IMR-90 (cell line): ENCODE results near the gene OR1C1. TPM values are rescaled to one million over a fixed set of nuclear protein-coding genes. Genes with fewer than 3 reads are reported as not detected.

Source experiments
- ATAC-seq: fragments of 200-7000 bp; cut with Tn5 transposase; 2 replicates; pipeline ENCODE4 v1.9.1; 2020; ENCODE audit warnings: low read depth, mild to moderate bottlenecking, moderate library complexity
- BruUV-seq: library from RNA; stranded (reverse); fragments of 400-500 nt; replicated peaks from 2 replicates; lab custom pipeline; 2021; lab: Mats Ljungman, UMichigan
- CTCF ChIA-PET: fragments of 300-600 bp; formaldehyde crosslinking; extraction: SDS; loops from one replicate; lab custom pipeline; 2021; ENCODE audit warnings: antibody characterized with exemption; lab: Yijun Ruan, JAX
- POLR2A ChIA-PET: fragments of 300-600 bp; sonication (Branson Sonifier 250); formaldehyde crosslinking; loops from one replicate; lab custom pipeline; 2022; ENCODE audit warnings: antibody characterized with exemption; ENCODE audit not compliant: unreplicated experiment; lab: Charles Lee
- DNase-seq: peaks from one replicate; pipeline ENCODE4 v3.0.0; 2013
- H2AFZ ChIP-seq: replicated peaks from 2 replicates; pipeline ENCODE3; 2013; ENCODE audit warnings: low read length, mild to moderate bottlenecking; ENCODE audit not compliant: poor library complexity
- H2AK5ac ChIP-seq: 2 replicates; pipeline ENCODE4 v1.6.1; 2013; ENCODE audit warnings: low read depth, low read length, inconsistent platforms
- H2AK9ac ChIP-seq: replicated peaks from 2 replicates; pipeline ENCODE3; 2013; ENCODE audit warnings: mild to moderate bottlenecking, low read depth, low read length, moderate library complexity; ENCODE audit not compliant: poor library complexity
- H2BK120ac ChIP-seq: 2 replicates; pipeline ENCODE4 v1.6.1; 2013; ENCODE audit warnings: low read depth, low read length, inconsistent platforms
- H2BK15ac ChIP-seq: 3 replicates; pipeline ENCODE4 v1.6.1; 2013; ENCODE audit warnings: low read depth, low read length, inconsistent platforms
- H2BK20ac ChIP-seq: 2 replicates; pipeline ENCODE4 v1.6.1; 2013; ENCODE audit warnings: low read depth, mild to moderate bottlenecking, inconsistent platforms, low read length, moderate library complexity
- H2BK5ac ChIP-seq: 2 replicates; pipeline ENCODE4 v1.6.1; 2013; ENCODE audit warnings: mild to moderate bottlenecking, low read depth, low read length, inconsistent platforms; ENCODE audit not compliant: poor library complexity, severe bottlenecking
- H3K14ac ChIP-seq: replicated peaks from 2 replicates; pipeline ENCODE4 v1.6.1; 2013; ENCODE audit warnings: low read depth, low read length, inconsistent platforms
- H3K18ac ChIP-seq: 2 replicates; pipeline ENCODE4 v1.6.1; 2013; ENCODE audit warnings: low read depth, low read length, control low read depth
- H3K23ac ChIP-seq: 2 replicates; pipeline ENCODE4 v1.6.1; 2013; ENCODE audit warnings: low read depth, low read length, inconsistent platforms
- H3K27ac ChIP-seq: 2 replicates; pipeline ENCODE4 v1.5.1; 2013; ENCODE audit warnings: mild to moderate bottlenecking, control low read depth, low read length; ENCODE audit not compliant: insufficient read depth
- H3K27me3 ChIP-seq: 2 replicates; pipeline ENCODE4 v1.6.1; 2013; ENCODE audit warnings: low read length; ENCODE audit not compliant: control insufficient read depth, insufficient read depth
- H3K36me3 ChIP-seq: 2 replicates; pipeline ENCODE4 v1.6.1; 2013; ENCODE audit warnings: low read length, mixed read lengths; ENCODE audit not compliant: control insufficient read depth, insufficient read depth
- H3K4ac ChIP-seq: 2 replicates; pipeline ENCODE4 v1.6.1; 2013; ENCODE audit warnings: low read depth, low read length, inconsistent platforms
- H3K4me1 ChIP-seq: 2 replicates; pipeline ENCODE4 v1.6.1; 2013; ENCODE audit warnings: low read length, mixed read lengths; ENCODE audit not compliant: control insufficient read depth, insufficient read depth
- H3K4me2 ChIP-seq: 2 replicates; pipeline ENCODE4 v1.6.1; 2013; ENCODE audit warnings: low read depth, mild to moderate bottlenecking, control low read depth, low read length, moderate library complexity
- H3K4me3 ChIP-seq: 2 replicates; pipeline ENCODE4 v1.5.1; 2013; ENCODE audit warnings: low read depth, mild to moderate bottlenecking, control low read depth, low read length, moderate library complexity; ENCODE audit not compliant: insufficient read depth
- H3K56ac ChIP-seq: 2 replicates; pipeline ENCODE4 v1.6.1; 2013; ENCODE audit warnings: low read length, inconsistent platforms; ENCODE audit not compliant: insufficient read depth; ENCODE audit errors: extremely low read depth
- H3K79me1 ChIP-seq, 2 experiments: 2 replicates each; pipeline ENCODE4 v1.6.1; 2013; ENCODE audit warnings: low read length in 2 of 2, inconsistent platforms in 1 of 2, low read depth in 1 of 2
- H3K9ac ChIP-seq: 2 replicates; pipeline ENCODE4 v1.6.1; 2013; ENCODE audit warnings: low read depth, low read length, control low read depth
- H3K9me1 ChIP-seq: 2 replicates; pipeline ENCODE4 v1.6.1; 2013; ENCODE audit warnings: low read length, inconsistent platforms; ENCODE audit not compliant: insufficient read depth
- H3K9me3 ChIP-seq: 2 replicates; pipeline ENCODE4 v1.6.1; 2013; ENCODE audit warnings: low read length; ENCODE audit not compliant: control insufficient read depth, insufficient read depth
- H4K20me1 ChIP-seq: 2 replicates; pipeline ENCODE4 v1.6.1; 2013; ENCODE audit warnings: low read length, inconsistent platforms; ENCODE audit not compliant: insufficient read depth
- H4K5ac ChIP-seq: 2 replicates; pipeline ENCODE4 v1.6.1; 2013; ENCODE audit warnings: mild to moderate bottlenecking, low read depth, low read length, control low read depth
- H4K8ac ChIP-seq, 2 experiments: 2 replicates each; pipeline ENCODE4 v1.6.1; 2013; ENCODE audit warnings: low read depth in 2 of 2, low read length in 2 of 2, control low read depth in 1 of 2, inconsistent platforms in 1 of 2
- H4K91ac ChIP-seq: 2 replicates; pipeline ENCODE4 v1.6.1; 2013; ENCODE audit warnings: low read depth, low read length, inconsistent platforms; ENCODE audit not compliant: insufficient read depth
- BHLHE40 ChIP-seq: fragments of 150-350 bp; IDR thresholded peaks from 2 replicates; pipeline ENCODE4 v1.6.1; 2016; ENCODE audit warnings: mild to moderate bottlenecking, low read depth, low read length
- CTCF ChIP-seq: conservative IDR thresholded peaks from 2 replicates; pipeline ENCODE4 v1.5.1; 2012; ENCODE audit warnings: mild to moderate bottlenecking, low read depth, low read length, improper control_type of control experiment
- MXI1 ChIP-seq: IDR thresholded peaks from 2 replicates; pipeline ENCODE4 v1.6.1; 2012; ENCODE audit warnings: low read depth, mild to moderate bottlenecking, low read length, moderate library complexity, borderline replicate concordance
- NFE2L2 ChIP-seq: fragments of 150-350 bp; IDR thresholded peaks from 2 replicates; pipeline ENCODE4 v1.6.1; 2016; ENCODE audit warnings: low read depth, mild to moderate bottlenecking, low read length
- POLR2A ChIP-seq: IDR thresholded peaks from 2 replicates; pipeline ENCODE4 v1.6.1; 2012; ENCODE audit warnings: mild to moderate bottlenecking, low read depth, low read length
- RAD21 ChIP-seq: IDR thresholded peaks from 2 replicates; pipeline ENCODE4 v1.6.1; 2012; ENCODE audit warnings: low read length, improper control_type of control experiment
- SMC3 ChIP-seq: fragments of 150-350 bp; IDR thresholded peaks from 2 replicates; pipeline ENCODE4 v1.6.1; 2016; ENCODE audit warnings: low read depth, mild to moderate bottlenecking, antibody characterized with exemption, low read length, moderate library complexity
- WGBS, 2 experiments: methylation state at CpG; one replicate each; pipeline versions ENCODE4 v1.1.5 to v1.1.7; 2013; ENCODE audit warnings: missing lambda C conversion rate in 2 of 2; ENCODE audit not compliant: insufficient read length in 1 of 2; ENCODE audit errors: extremely low coverage in 2 of 2; 5-methylcytosine and 5-hydroxymethylcytosine counted together
- dilution Hi-C: fragments of 300-500 bp; cut with HindIII; formaldehyde crosslinking; loops from one replicate; pipeline ENCODE4 v1.14.3; 2018; ENCODE audit warnings: low sequenced_read_pairs; ENCODE audit not compliant: unreplicated experiment
- in situ Hi-C: fragments of 300-500 bp; cut with MboI; formaldehyde crosslinking; loops from 3 replicates; pipeline ENCODE4 v1.14.3; 2019; ENCODE audit warnings: low sequenced_read_pairs, inconsistent platforms, mixed read lengths
- intact Hi-C: fragments of 100-400 bp; cut with micrococcal nuclease; formaldehyde crosslinking; loops from 2 replicates; pipeline ENCODE4 v1.10.0; 2022
- polyA plus RNA-seq, 3 experiments: library from polyadenylated mRNA; depleted of rRNA; stranded (reverse); fragments of >200 nt; gene quantifications; 2 replicates each; pipeline ENCODE4 v1.2.3, GENCODE V29; 2012; ENCODE audit warnings: low replicate concordance in 1 of 3
- total RNA-seq: library from RNA; depleted of rRNA; stranded (reverse); fragments of >200 nt; gene quantifications from 2 replicates; pipeline ENCODE4 v1.2.3, GENCODE V29; 2012

The OR1C1 gene
- total and polyA plus RNA-seq, 2 of the 4 experiments (the other 2 are of a cell fraction): not detected

GRCh38 chr1:247748041-247748440 is 12.3 kb downstream of the OR1C1 start, which contains the start of gene OR14A2:
Gene OR14A2, minus strand, starts transcription at chr1:247748141.
- ATAC-seq (no peak), DNase-seq (no peak)
- H3K4ac ChIP-seq: no peak within 1 kb of the TSS
- H3K9ac ChIP-seq: no peak within 1 kb of the TSS
- no peaks in the 10 kb centered on the region for H3K79me1 ChIP-seq
- H3K27ac ChIP-seq: no peak within 1 kb of the TSS
- no peaks in the 10 kb centered on the region for H3K9me1 ChIP-seq
- H2AK9ac ChIP-seq: no peak within 1 kb of the TSS
- ChIA-PET POLR2A (no interaction called here), CTCF (no interaction called here)
- H2AFZ ChIP-seq: no peak within 1 kb of the TSS
- no TSS peak for BruUV-seq
- no peak within 1 kb of the TSS for H3K4me3 ChIP-seq
- peaks cover 15% of the 10 kb centered on the region for H3K9me3 ChIP-seq
- intact Hi-C loops: no loop called here
- no peak within 1 kb of the TSS for H2BK15ac ChIP-seq
- H4K91ac ChIP-seq: no peak within 1 kb of the TSS
- H3K23ac ChIP-seq: no peak within 1 kb of the TSS
- peak within 1 kb of the TSS; percentile 59; the same call in 1 of the 2 replicates for H3K18ac ChIP-seq
- in situ Hi-C loops: no loop called here
- H3K56ac ChIP-seq: no peak within 1 kb of the TSS
- no peaks in the 10 kb centered on the region for H4K20me1 ChIP-seq
- no peaks in the 10 kb centered on the region for H3K27me3 ChIP-seq
- TF ChIP-seq POLR2A (no peak), CTCF (no peak), RAD21 (no peak), NFE2L2 (no peak), MXI1 (no peak), BHLHE40 (no peak), SMC3 (no peak)
- H2BK5ac ChIP-seq: peak within 1 kb of the TSS; percentile 82
- no peak within 1 kb of the TSS for H4K8ac ChIP-seq
- H3K14ac ChIP-seq: no peak within 1 kb of the TSS
- no peak within 1 kb of the TSS for H2BK20ac ChIP-seq
- H2BK120ac ChIP-seq: no peak within 1 kb of the TSS
- no peak within 1 kb of the TSS; the same call in 1 of the 2 replicates for H3K4me2 ChIP-seq
- no peak within 1 kb of the TSS for H2AK5ac ChIP-seq
- WGBS, 2 experiments: no CpG with 5 or more reads among the region's 2 CpGs
- no peaks in the 10 kb centered on the region for H3K36me3 ChIP-seq
- no peaks in the 10 kb centered on the region for H3K4me1 ChIP-seq
- H4K5ac ChIP-seq: no peak within 1 kb of the TSS; the same call in 1 of the 2 replicates
- dilution Hi-C loops: no loop called here
